ENCODE data around the gene CHMP4A.
A peak's percentile ranks its signal among the peaks of the same experiment; 100 is the strongest.

CHMP4A gene

DNA sequence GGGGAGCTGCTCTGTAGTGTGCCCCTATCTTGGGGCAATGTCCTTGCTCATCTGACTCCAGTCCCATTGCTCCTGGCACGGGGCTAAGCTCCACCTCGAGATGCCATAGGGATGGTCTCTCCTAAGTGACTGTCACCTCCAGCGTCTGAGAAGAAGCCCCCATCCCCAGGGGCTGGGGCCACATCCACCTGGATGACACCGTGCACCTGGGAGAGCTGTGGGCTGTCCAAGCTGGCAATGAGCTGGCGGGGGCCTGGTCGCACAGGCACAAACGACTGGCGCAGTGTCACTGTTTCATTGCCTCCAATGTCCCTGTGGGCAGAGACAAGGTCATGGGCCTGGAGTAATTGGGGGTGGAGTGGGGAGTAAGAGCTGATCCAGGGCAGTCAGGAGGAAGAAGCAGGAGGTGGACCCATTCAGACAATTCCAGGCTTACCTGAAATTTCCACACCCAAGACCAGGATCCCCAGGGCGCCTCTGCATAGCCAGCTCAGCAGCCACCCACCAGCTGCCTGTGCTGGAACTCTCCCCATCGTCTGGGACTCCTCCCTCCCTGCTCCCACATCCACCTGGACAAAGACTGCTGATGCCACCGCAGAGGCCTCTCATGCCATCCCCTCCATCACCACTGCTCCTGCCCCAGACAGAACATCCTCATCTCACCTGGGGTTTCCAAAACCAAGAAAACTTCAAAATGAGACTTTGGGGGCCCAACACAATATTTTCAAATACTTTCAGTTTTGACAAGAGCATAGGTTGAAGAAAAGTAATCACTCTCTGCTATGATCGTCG is 36.1 kb upstream of the CHMP4A start:
- intact Hi-C loops (cut with DNase I), result loop anchor here (10.0 kb wide), 1 partner anchor 185 kb away; no protein-coding TSS in a partner anchor
- DNase-seq, result peak in 1 of 10 donors; percentile 37

DNA sequence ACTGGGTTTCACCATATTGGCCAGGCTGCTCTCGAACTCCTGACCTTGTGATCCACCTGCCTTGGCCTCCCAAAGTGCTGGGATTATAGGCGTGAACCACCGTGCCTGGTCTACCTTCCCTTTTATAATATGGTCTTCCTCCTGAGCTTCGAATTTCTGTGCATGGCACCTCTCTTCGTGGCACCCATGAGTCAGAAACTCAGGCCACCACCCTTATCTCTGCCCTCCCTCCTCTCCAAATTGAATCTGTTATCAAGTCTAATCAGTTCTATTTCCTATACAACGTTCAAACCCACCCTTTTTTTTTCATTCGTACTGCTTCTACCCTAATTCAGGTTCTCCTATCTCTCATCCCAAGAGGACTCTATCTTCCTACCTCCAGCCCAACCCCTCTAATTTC is 34.1 kb upstream of the CHMP4A start:
- peak in 1 of 10 donors; percentile 11 for DNase-seq
- intact Hi-C loops (cut with DNase I), result loop anchor here (10.0 kb wide), 1 partner anchor 187 kb away; no protein-coding TSS in a partner anchor

DNA sequence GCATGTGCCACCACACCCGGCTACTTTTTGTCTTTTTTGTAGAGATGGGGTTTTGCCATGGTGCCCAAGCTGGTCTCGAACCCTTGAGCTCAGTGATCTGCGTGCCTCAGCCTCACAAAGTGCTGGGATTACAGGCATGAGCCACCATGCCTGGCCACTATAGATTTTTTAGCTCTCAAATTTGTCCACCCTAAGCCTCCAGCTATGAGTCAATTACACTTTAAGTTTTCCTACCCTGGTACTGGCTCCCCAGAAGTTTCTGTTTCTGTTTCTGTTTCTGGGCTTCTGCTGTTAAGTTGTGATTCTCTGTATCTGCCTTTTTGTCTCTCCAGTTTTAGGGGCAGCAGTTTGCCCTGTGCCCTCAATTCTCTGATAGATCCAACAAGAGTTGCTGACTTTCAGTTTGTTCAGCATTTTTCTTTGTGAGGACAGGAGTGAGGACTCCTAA is 33.5 kb upstream of the CHMP4A start:
- intact Hi-C loops (cut with DNase I), result loop anchor here (10.0 kb wide), 1 partner anchor 188 kb away; no protein-coding TSS in a partner anchor
- DNase-seq, result peak in 1 of 10 donors; percentile 19

DNA sequence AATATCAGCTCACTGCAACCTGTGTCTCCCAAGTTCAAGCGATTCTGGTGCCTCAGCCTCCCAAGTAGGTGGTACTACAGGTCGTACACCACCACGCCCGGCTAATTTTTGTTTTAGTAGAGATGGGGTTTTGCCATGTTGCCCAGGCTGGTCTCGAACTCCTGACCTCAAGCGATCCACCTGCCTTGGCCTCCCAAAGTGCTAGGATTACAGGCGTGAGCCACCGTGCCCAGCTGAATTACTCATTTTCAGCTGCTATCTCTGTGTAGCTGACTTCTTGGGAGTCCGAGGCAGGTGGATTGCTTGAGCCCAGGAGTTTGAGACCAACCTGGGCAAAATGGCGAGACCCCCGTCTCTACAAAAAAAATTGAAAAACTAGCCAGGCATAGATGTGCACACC is 32.1 kb upstream of the CHMP4A start:
- intact Hi-C loops (cut with DNase I), result loop anchor here (10.0 kb wide), 1 partner anchor 189 kb away; no protein-coding TSS in a partner anchor
- peak in 1 of 10 donors; percentile 18 for DNase-seq

DNA sequence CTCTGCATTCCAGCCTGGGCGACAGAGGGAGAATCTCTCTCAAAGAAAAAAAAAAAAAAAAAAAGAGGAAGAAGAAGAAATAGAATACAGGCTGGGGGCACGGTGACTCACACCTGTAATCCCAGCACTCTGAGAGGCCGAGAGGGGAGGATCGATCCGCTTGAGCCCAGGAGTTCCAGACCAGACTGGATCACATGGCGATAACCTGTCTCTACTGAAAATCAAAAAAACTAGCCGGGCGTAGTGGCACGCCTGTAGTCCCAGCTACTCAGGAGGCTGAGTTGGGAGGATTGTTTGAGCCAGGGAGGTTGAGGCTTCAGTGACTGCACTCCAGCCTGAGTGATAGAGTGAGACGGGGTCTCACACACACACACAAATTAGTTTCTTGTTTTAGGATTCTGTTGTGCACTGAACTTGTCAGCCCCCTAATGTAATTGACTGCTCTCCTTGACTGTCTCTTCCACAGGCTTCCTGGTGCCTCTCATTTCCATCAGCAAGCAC is 30.1 kb upstream of the CHMP4A start:
- peak in 2 of 10 donors; percentile 10 to 28 for DNase-seq
- intact Hi-C loops (cut with DNase I), result loop anchor here (2.0 to 10.0 kb wide), 3 partner anchors 27 to 191 kb away; partner anchors contain the start of gene RABGGTA

DNA sequence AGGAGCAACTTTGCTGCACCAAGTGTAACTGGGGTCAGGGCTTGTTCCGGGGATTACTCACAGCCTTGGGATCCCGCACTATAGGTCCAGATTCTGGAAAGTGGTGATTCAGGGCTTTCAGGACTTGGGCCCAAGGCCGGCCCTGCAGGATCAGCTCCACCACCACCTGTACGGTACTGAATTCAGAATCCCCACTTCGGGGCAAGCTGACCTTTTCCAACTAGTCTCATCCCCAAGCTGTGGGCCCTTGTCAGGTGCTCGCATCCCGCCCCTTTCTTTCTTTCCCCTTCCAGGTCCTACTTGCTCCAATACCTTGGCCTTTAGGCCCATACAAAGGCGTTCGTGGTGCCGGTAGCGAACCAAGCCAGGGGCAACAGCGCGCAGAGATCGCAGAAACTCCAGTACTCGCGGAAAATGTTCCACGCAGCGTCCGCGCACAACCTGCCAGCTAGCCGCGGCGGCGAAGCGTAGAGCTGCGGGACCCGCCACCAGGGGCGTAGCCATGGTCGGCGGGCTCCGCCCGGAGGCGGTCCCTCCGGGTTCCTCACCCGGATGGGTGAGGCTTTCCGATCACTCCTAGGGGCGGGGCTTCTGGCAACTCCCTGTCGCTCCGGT is 28.6 kb upstream of the CHMP4A start:
- DNase-seq, result peak in 8 of 10 donors; percentile 83 to 98 (median 90)
- intact Hi-C loops (cut with DNase I), result loop anchor here (1.0 to 10.0 kb wide), 4 partner anchors 10 to 193 kb away; partner anchors contain the start of genes GMPR2, NEDD8 and RABGGTA

DNA sequence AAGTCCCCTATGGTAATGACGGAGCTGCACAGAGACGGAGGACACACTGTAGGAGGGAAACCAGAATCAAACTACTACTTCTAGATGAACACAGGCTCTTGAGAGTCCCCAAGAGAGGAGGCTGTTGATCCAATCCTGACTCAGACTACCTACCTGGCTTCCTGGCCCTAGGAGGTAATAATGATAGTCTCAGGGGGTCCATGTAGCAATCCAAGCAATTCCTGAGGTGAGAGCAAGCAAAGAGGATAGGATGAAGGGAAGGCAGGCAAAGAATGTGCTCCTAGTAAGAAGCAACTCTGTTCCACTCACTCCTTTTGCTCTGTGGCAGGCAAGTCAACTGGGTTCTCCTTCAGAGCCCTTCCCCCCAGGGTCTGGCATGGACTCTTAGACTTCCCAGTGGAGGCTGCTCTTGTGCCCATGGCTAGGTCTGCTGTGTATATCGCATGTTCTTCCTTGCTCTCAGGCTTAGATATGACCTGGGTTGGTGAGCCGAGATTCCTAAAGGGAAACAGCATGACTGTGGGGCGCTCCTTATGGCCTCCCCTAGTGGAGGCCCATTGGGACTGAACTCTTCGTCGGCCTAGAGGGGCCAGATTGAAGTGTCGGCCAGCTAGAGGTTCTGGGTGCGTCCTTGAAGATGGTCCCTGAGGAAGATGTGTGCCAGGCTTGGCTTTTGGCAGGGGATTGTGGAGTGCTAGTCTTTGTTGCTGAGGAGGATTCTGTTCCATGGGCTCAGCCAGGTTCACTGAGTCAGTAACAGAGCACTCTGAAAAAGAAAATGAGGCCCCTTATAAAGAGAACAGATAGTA is 27.0 kb upstream of the CHMP4A start:
- no peak for DNase-seq
- intact Hi-C loops (cut with DNase I), result loop anchor here (10.0 kb wide), 1 partner anchor 194 kb away; no protein-coding TSS in a partner anchor

DNA sequence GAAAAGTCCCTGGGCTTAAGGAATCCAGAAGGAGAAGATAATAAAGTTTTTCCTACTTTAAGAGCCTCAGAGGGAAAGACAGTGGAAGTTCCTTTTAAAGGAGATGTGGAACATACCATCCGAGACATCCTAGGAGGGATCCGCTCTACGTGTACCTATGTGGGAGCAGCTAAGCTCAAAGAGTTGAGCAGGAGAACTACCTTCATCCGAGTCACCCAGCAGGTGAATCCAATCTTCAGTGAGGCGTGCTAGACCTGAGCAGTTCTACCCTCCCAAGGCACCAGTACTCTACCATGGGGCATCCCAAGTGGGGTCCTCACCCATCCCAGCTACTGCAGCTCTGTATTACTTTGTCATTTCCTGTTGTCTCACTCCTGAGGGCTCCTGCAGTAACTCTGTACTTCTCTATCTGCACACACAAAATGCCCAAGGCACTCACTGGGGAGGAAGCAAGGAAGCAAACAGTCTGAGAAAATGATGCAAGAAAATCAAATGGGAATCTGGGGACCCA is 25.3 kb upstream of the CHMP4A start:
- intact Hi-C loops (cut with DNase I), result no loop called here
- DNase-seq, result no peak

DNA sequence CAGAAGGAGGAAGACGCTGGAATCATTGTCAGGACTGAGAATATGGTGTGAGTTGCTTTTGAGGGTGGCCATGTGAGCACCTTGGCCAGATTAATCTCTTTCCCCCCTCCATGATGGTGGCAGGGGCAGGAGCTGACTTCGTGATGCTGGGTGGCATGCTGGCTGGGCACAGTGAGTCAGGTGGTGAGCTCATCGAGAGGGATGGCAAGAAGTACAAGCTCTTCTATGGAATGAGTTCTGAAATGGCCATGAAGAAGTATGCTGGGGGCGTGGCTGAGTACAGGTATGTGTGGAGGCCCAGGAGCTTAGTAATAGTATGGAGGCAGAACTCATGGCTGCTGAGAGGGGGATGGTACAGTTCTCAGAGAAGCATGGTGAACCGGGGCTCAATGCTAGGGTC is 24.8 kb upstream of the CHMP4A start:
- no peak for DNase-seq
- intact Hi-C loops (cut with DNase I), result no loop called here

DNA sequence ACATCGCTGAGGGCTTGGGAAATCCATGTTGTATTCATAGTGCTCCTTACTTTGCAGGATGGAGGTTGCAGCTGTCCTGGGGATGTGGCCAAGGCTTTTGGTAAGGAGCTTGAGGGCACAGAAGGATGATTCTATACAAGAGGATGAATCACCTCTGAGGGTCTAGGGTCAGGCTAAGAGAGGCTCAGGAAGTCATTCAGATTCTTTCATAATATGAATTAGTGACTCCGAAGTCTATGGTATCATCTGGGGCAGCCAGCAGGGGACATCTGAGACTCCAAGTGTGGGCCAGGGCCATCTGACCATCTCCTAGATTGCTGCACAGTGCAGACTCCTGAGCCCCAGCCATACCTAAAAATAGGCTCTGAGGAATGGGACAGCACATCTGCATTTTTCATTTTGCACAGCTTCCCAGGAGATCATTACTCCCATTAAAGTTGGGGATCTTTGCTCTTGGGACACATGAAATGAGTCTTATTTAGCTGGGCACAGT is 24.2 kb upstream of the CHMP4A start:
- intact Hi-C loops (cut with DNase I), result no loop called here
- no peak for DNase-seq

DNA sequence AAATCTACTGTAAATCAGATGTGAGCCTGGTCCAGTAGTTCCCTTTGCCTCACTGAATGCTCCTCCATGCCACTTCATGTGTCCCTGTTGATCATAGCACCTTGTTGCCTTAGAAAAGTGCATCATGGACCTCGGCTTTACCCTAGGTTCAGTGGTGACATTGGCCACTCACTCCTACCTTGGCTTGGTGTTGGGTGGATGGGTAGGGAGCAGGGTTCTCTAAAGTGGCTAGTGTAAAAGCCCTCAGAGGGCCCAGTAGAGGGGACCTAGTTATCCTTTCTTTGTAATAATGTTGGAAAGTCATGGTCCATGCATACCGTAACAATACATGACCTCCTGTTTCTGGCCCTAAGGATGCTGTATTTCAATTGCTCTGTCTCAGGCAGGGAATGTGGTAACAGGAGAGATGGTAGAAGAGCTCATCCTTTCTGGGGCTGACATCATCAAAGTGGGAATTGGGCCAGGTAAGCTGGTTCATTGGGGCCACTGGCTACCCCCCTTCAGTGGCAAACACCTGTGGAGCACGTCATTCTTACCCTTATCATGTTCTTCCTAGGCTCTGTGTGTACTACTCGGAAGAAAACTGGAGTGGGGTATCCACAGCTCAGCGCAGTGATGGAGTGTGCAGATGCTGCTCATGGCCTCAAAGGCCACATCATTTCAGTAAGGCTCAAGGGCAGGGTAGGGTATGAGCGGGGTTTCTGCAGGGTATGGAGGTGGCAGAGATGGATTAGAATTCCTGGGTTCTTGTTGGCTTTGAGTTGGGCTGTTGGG is 23.6 kb upstream of the CHMP4A start:
- intact Hi-C loops (cut with DNase I), result no loop called here
- DNase-seq, result no peak

DNA sequence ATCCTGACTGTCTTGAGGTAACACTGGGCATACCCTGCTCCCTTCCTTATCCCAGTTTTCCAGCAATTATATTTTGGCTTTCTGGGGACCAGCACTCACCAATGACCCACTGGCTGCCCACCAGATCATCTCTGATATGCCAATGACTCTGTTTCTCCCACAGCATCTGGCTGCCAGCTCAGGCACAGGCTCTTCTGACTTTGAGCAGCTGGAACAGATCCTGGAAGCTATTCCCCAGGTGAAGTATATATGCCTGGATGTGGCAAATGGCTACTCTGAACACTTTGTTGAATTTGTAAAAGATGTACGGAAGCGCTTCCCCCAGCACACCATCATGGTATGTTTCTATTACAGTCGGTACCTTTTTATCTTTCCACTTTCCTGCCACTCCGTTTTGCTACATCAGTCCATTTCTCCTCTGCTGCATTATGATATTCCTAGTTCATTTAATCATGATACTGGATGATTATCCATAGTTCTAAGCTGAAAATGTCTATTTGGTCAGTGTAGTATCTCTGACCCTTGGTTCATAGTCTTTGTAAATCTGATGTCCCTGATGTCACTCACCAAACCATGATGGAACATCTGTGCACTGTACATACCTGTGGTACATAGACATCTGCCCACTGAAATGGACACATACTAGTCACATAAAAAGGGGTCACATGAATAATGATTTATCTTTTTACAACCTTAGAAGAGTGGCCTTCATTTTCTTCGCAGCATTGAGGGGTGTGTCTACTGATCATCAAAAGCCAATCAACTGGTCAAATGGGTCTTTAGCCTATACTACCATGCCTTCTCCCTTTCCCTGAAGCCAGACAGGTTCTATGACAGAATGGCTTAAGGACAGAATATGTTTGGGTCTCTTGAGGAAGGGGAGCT is 22.8 kb upstream of the CHMP4A start:
- intact Hi-C loops (cut with DNase I), result no loop called here
- no peak for DNase-seq

DNA sequence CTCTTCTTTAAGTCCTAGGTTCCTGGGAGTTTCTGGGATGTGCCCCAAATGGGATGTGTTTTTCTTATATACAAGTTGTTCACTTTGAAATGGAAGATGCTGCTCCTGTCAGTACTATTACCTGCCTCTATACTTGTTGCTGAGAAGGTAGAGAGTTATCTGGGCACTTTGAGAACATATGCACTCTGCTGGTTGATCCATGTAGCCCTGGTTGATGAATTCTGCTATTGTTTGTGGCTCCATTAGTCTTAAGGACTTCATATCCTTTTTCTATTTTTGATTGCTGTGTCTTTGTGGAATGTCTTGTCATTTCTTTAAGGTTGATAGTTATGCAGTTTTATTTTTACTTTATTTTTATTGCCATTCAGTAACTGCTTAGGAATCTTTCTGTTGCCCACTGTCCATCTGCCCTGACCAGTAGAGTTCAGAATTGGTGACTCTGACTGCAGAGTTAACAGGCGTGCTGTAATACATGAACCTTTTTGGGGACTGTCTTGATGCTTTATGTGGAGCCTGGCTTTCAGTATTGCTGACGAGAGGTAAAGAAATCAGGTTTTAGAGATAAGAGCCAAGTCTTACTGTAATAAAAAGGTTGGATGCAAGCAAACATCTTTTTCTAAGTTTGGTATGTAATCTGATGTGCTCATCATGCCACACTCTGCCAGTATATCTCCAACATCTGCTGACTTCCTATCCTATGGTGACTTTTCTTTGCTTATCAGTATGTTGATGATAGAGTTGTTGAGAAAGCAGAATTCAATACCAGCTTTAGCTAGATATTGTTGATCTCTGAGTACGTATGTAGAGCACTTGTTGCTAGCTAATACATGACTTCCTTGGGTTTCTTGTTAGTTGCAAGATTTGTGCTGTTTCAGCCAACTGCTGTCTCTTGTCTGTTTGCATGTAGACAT is 21.1 kb upstream of the CHMP4A start:
- intact Hi-C loops (cut with DNase I), result no loop called here

DNA sequence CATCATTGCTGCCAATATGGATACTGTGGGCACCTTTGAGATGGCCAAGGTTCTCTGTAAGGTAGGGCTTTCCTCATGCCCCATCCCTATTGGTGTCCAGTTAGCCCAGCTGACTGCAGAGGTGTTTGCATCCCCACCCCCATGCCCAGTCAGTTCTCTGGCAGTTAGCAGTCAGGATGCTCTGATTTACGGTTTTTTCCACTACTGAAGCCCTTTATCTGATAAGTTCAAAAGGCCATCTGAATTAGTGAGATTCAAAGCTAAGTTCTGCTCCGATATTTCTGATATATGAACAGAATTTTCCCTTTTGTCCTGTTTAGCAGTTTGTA is 20.2 kb upstream of the CHMP4A start:
- DNase-seq, result no peak
- intact Hi-C loops (cut with DNase I), result no loop called here

More for the DNA sequence above, 21.1 kb upstream of the CHMP4A start:
- no peak for DNase-seq

DNA sequence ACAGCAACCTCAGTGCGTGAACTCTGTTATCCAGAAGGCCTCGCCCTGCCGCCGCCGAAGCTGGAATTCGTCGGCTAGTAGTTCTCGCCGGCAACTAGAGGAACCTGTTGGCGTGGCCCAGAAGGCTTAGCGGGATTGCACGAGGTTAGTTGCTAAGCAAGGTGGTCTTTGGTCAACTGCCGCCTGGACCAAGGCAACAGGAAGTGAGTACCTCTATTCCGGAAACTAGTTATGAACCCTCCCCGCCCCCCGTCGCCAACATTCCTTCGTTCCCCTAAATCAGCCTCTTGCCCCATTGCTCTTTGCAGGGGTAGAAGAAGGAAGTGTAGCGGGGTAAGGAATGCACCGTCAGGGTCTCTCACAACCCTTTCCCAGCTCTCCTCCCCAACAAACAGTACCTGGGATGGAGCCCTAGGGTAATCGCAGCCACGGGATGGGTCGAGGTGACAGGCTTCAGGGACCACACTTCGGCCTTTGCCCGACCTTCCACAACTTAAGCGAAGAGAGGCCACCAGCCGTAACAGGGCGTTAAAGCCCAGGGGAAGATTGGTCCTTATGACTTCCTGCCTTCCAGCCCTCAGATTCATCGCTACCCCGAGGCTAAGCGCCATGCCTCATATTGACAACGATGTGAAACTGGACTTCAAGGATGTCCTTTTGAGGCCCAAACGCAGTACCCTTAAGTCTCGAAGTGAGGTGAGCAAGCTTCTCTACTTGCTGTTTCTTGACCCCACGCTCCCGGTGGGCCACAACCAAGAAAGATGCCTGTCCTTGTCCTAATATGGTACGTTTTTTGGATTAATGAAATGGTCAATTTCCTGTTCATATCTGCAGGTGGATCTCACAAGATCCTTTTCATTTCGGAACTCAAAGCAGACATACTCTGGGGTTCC is 19.6 kb upstream of the CHMP4A start, which contains the start of gene GMPR2:
TSS of gene GMPR2 (plus strand) at position 285 of the 893 bp plus-strand sequence. CDS start at position 610, 325 bp downstream.
- intact Hi-C loops (cut with DNase I), result loop anchor here (1.0 kb wide), 1 partner anchor 9 kb away; the partner anchor contains the start of gene TINF2
- peak in 1 of 10 donors; percentile 76 for DNase-seq

DNA sequence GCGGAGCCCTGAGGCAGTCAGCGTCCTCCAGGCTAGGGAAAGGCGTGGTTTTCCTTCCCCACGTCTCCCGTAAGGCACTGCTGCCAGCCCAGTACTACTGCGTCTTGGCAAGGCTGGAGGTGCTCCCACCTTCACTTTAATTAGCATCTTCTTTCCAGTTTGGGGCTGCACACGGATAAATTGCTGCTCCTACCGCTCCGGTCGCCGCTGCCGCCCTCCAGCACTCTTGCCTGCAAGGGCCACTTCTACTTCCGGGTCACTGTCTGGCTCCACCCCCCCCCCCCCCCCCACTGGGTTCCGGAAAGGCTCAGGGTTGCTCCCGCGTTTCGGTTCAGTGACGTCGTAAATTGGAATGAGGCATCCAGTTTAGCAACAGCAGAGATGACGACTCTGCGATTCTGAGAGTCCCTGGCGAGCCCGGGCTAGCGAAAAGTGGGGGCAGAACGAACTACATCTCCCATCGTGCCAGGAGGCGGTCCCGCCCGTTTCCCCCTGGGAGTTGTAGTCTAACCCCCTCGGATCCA is 18.9 kb upstream of the CHMP4A start, which contains the start of gene NEDD8:
TSS of gene NEDD8 (minus strand) at position 247 of the 524 bp plus-strand sequence. CDS start at position 147, 100 bp downstream.
- intact Hi-C loops (cut with DNase I), result loop anchor here (1.0 kb wide), 1 partner anchor 10 kb away; the partner anchor contains the start of gene TINF2
- DNase-seq, result peak; percentile 88 to 99 (median 93)

Measured in posterior cingulate gyrus (tissue), 11 donors.